Spleen (tissue), 11 donors: Measurements from ENCODE around the gene EVA1C. TPM values are rescaled to one million over a fixed set of nuclear protein-coding genes. Genes with fewer than 3 reads are reported as not detected.

ENCODE experiments used
- DNase-seq: peaks from one replicate; pipeline ENCODE4 v3.0.0-alpha.2; 2020
- H3K27ac ChIP-seq, 8 donors: fragments of 200-600 bp; sonication (generic) in 7 of 8; 1 replicate in 4 of 8; 2 replicates in 4 of 8; pipeline versions ENCODE4 v1.5.0 to v1.8.0; 2016 to 2021; ENCODE audit warnings: inconsistent platforms in 4 of 8, mild to moderate bottlenecking in 4 of 8, moderate library complexity in 1 of 8
- H3K27me3 ChIP-seq, 7 donors: fragments of 200-600 bp; sonication (generic) in 6 of 7; replicated peaks in 1 of 7; 1 replicate in 4 of 7; 2 replicates in 3 of 7; pipeline versions ENCODE4 v1.5.0 to v1.8.0; 2016 to 2021; ENCODE audit warnings: inconsistent platforms in 3 of 7, mild to moderate bottlenecking in 1 of 7
- H3K36me3 ChIP-seq, 6 donors: fragments of 200-600 bp; sonication (generic) in 5 of 6; 1 replicate in 4 of 6; 2 replicates in 2 of 6; pipeline versions ENCODE4 v1.5.0 to v1.8.0; 2016 to 2021; ENCODE audit warnings: inconsistent platforms in 2 of 6
- H3K4me1 ChIP-seq, 6 donors: fragments of 200-600 bp; sonication (generic) in 5 of 6; 1 replicate in 3 of 6; 2 replicates in 3 of 6; pipeline versions ENCODE4 v1.5.0 to v1.8.0; 2016 to 2021; ENCODE audit warnings: inconsistent platforms in 3 of 6
- H3K4me3 ChIP-seq, 8 donors: fragments of 200-600 bp; sonication (generic) in 7 of 8; 1 replicate in 4 of 8; 2 replicates in 4 of 8; pipeline versions ENCODE4 v1.5.0 to v1.8.0; 2016 to 2021; ENCODE audit warnings: inconsistent platforms in 4 of 8, mild to moderate bottlenecking in 4 of 8, moderate library complexity in 2 of 8
- H3K9me3 ChIP-seq, 8 donors: fragments of 200-600 bp; sonication (generic) in 7 of 8; 1 replicate in 4 of 8; 2 replicates in 4 of 8; pipeline versions ENCODE4 v1.5.0 to v1.8.0; 2016 to 2021; ENCODE audit warnings: inconsistent platforms in 4 of 8
- POLR2A ChIP-seq, 3 donors: fragments of 450-650 bp; IDR thresholded peaks; one replicate each; pipeline ENCODE4 v1.5.1; 2017; ENCODE audit warnings: antibody characterized with exemption in 3 of 3, mild to moderate bottlenecking in 1 of 3
- POLR2AphosphoS5 ChIP-seq, 3 donors: sonication (generic); formaldehyde crosslinking; IDR thresholded peaks; one replicate each; pipeline ENCODE4 v1.5.1; 2017; ENCODE audit warnings: antibody characterized with exemption in 3 of 3
- WGBS, 5 donors: extraction: QIAGEN DNeasy Blood & Tissue Kit in 3 of 5; methylation state at CpG; one replicate each; pipeline versions ENCODE4 v1.1.5 to v1.1.7; 2013 to 2018; 5-methylcytosine and 5-hydroxymethylcytosine counted together
- intact Hi-C: fragments of 100-400 bp; cut with DNase I; formaldehyde crosslinking; loops from one replicate; pipeline ENCODE4 v1.15.0; 2023; ENCODE audit warnings: low total_unique reads
- polyA plus RNA-seq, 3 donors: library from polyadenylated mRNA; stranded (reverse); fragments of 200-250 nt; gene quantifications; one replicate each; pipeline ENCODE4 v1.2.1, GENCODE V29; 2013
- total RNA-seq, 7 donors: library from RNA; depleted of rRNA in 3 of 7; stranded (reverse); fragments of >200 nt in 3 of 7; fragmentation: NEBNext Ultra II Directional in 4 of 7; extraction: Animal tissue kit (Norgen Biotek cat#: 25700) in 4 of 7; gene quantifications; one replicate each; pipeline versions ENCODE4 v1.1.0 to v1.2.1, GENCODE V29; 2016 to 2021
- TF ChIP-seq, protein P1 (sequence below), 11 experiments: fragments of 200-600 bp in 7 of 11; fragments of 450-650 bp in 4 of 11; sonication (generic) in 4 of 11; IDR thresholded peaks in 8 of 11; conservative IDR thresholded peaks in 3 of 11; 1 replicate in 7 of 11; 2 replicates in 4 of 11; pipeline versions ENCODE4 v1.4.0 to v1.8.0; 2016 to 2021; ENCODE audit warnings: antibody characterized with exemption in 11 of 11, inconsistent platforms in 4 of 11, mild to moderate bottlenecking in 1 of 11
- donor health status: healthy with polysubstance abuse.
- donor health status: DM: no; HTN: no; CAD: no; lungs with moderate emphysema.
- donor health status: DM: no; HTN: no; CAD: no.
- donor health status: Bipolar disorder and iron deficiency.
- donor health status: healthy.
- donor health status: DM: no; HTN: no; CAD: no.
- donor health status: DM: yes; HTN: yes; CAD: no.

EVA1C gene
- total and polyA plus RNA-seq, 10 donors: 11.9 to 39.4 (median 25.4) TPM

GRCh38 chr21:32413697-32414578, 1.4 kb downstream of the EVA1C start:
- 63 to 83% (median 75%) methylated on average over 7 of the region's 7 CpGs for WGBS, 5 donors
- TF ChIP-seq POLR2A (IDR thresholded peaks at IDR 0.05) (no peak), POLR2AphosphoS5 (IDR thresholded peaks at IDR 0.05) (no peak)
- TF ChIP-seq, protein P1, sequence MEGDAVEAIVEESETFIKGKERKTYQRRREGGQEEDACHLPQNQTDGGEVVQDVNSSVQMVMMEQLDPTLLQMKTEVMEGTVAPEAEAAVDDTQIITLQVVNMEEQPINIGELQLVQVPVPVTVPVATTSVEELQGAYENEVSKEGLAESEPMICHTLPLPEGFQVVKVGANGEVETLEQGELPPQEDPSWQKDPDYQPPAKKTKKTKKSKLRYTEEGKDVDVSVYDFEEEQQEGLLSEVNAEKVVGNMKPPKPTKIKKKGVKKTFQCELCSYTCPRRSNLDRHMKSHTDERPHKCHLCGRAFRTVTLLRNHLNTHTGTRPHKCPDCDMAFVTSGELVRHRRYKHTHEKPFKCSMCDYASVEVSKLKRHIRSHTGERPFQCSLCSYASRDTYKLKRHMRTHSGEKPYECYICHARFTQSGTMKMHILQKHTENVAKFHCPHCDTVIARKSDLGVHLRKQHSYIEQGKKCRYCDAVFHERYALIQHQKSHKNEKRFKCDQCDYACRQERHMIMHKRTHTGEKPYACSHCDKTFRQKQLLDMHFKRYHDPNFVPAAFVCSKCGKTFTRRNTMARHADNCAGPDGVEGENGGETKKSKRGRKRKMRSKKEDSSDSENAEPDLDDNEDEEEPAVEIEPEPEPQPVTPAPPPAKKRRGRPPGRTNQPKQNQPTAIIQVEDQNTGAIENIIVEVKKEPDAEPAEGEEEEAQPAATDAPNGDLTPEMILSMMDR (IDR thresholded peaks at IDR 0.05 in 8 of 11, conservative IDR thresholded peaks at IDR 0.05 in 3 of 11): no peak
- H3K4me3 ChIP-seq: peak overlapping the region; percentile 63 to 89 (median 71)
- H3K4me1 ChIP-seq: peaks cover 10 to 76% (median 47%) of the 10 kb centered on the region in 6 donors
- H3K27me3 ChIP-seq: peaks cover 0 to 30% (median 4%) of the 10 kb centered on the region in 7 donors
- peaks cover 0 to 5% (median 0%) of the 10 kb centered on the region in 6 donors for H3K36me3 ChIP-seq
- no peaks in the 10 kb centered on the region for H3K9me3 ChIP-seq
- H3K27ac ChIP-seq: peak overlapping the region; percentile 90 to 98 (median 94)
- DNase-seq: no peak
- intact Hi-C loops: no loop called here

DNA sequence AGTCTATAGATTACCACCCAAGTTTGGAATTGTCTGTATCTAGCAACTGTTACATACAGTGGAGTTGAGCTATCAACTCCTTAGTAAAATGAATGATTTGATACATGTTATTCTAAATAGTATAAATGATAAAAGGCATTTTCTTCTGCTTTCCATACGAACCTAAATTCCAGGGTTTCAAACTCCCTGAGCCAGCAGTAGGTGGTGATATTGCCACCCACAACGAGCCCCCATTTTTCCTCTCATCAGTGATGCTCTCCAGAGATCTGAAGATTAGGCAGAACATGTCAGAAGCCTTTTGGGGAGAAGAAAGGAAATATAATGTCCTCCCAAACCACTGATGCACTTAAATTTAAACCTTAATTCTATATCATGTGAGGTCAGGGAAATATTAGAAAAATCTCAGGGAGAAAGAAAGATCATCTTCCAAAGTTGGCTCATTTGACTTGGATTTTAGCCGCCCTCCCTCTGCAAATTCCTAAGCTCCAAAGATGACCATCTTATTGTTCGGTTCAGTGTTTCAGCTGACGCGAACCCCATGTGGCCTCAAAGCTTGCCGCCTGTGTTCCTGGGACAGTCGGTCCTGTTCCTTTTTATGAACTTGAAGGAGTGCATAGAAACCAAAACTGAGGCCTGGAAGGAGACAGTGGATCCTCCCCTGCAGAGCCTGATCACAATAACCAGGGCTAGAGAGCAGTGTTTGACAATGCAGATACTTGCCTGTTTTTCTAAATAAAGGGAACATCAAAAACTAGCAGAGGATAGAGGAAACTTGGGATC, 2.3 kb downstream of the EVA1C start:
- no peak for DNase-seq
- peaks cover 10 to 75% (median 47%) of the 10 kb centered on the region in 6 donors for H3K4me1 ChIP-seq
- H3K9me3 ChIP-seq: no peaks in the 10 kb centered on the region
- TF ChIP-seq, protein P1 (IDR thresholded peaks at IDR 0.05 in 8 of 11, conservative IDR thresholded peaks at IDR 0.05 in 3 of 11): peak in 2 of 11 experiments; percentile 15 to 24
- TF ChIP-seq POLR2A (IDR thresholded peaks at IDR 0.05): no peak
- peaks cover 0 to 5% (median 0%) of the 10 kb centered on the region in 6 donors for H3K36me3 ChIP-seq
- intact Hi-C loops: no loop called here
- H3K4me3 ChIP-seq: peak overlapping the region in 2 of 8 donors; percentile 73 to 89
- WGBS, 5 donors: 69 to 78% (median 74%) methylated on average over 8 of the region's 8 CpGs
- peak overlapping the region in 5 of 8 donors; percentile 92 to 98 (median 94) for H3K27ac ChIP-seq
- H3K27me3 ChIP-seq: peaks cover 0 to 30% (median 4%) of the 10 kb centered on the region in 7 donors

DNA sequence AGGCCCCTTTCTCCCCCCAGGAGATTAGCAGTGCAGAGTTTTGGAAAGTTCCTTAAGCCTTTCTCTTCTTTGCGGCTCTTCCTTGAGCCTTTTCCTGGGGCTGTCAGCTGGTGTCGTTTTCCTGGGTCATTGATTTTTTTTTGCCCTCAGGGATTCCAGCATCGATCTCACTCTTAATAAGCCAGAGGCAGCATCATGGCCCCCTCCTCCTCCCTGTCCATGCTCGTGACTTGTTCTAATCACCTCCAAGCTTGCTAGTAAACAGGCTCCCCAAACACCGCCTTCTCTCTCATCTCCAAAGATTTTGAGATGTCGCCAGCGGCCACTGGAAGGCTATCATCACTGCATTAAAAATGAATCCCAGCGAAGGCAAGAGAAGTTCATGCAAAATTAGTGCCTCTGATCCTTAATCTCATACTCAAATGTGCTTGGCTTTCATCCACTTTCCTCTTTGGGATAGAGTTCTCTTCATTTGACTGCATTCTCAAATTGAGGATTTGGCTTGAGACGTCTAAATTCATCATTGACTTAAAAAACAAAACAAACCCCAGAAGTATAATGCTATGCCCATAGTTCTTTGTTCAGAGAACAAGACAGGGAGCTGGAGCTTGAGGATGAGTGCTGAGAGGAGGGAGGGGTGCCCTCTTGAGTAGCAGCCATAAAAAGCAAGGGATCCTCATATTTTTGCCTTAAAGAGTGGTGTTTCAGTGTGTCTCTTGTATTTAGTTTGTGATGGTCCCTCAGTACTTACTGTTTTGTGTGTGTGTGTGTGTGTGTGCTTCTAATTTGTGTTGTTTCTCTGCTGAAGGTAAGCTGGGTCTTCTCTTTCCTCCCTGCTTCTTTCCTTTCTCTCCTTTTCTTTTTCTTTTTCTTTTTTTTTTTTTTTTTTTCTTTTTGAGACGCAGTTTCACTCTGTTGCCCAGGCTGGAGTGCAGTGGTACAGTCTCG, 3.2 kb downstream of the EVA1C start:
- intact Hi-C loops: no loop called here
- WGBS, 5 donors: 82 to 89% (median 87%) methylated on average over 11 of the region's 11 CpGs
- Histone ChIP-seq H3K27ac (no peak overlapping the region), H3K9me3 (no peaks in the 10 kb centered on the region), H3K27me3 (peaks cover 0 to 30% (median 4%) of the 10 kb centered on the region in 7 donors), H3K36me3 (peaks cover 0 to 5% (median 0%) of the 10 kb centered on the region in 6 donors), H3K4me3 (no peak overlapping the region), H3K4me1 (peaks cover 10 to 66% (median 44%) of the 10 kb centered on the region in 6 donors)
- TF ChIP-seq, protein P1 (IDR thresholded peaks at IDR 0.05 in 8 of 11, conservative IDR thresholded peaks at IDR 0.05 in 3 of 11): no peak
- no peak for TF ChIP-seq POLR2AphosphoS5 (IDR thresholded peaks at IDR 0.05)
- TF ChIP-seq POLR2A (IDR thresholded peaks at IDR 0.05): no peak
- DNase-seq: no peak
